Sigmoid colon (tissue), 7 donors: ENCODE results near the gene SETD7. TPM values are rescaled to one million over a fixed set of nuclear protein-coding genes. Genes with fewer than 3 reads are reported as not detected.

Experiments used
- DNase-seq: peaks from one replicate; pipeline ENCODE4 v3.0.0-alpha.2; 2019
- H3K27ac ChIP-seq, 4 donors: fragments of 200-600 bp; sonication (generic); one replicate each; pipeline ENCODE4 v1.5.1; 2016 to 2019; ENCODE audit warnings: mild to moderate bottlenecking in 1 of 4
- H3K27me3 ChIP-seq, 3 donors: fragments of 200-600 bp; sonication (generic); one replicate each; pipeline ENCODE4 v1.5.1; 2019; ENCODE audit warnings: mild to moderate bottlenecking in 1 of 3
- H3K36me3 ChIP-seq, 4 donors: fragments of 200-600 bp; sonication (generic); one replicate each; pipeline ENCODE4 v1.5.1; 2016 to 2019
- H3K4me1 ChIP-seq, 4 donors: fragments of 200-600 bp; sonication (generic); one replicate each; pipeline ENCODE4 v1.5.1; 2017 to 2019
- H3K4me3 ChIP-seq, 4 donors: fragments of 200-600 bp; sonication (generic); one replicate each; pipeline ENCODE4 v1.5.1; 2017 to 2019; ENCODE audit warnings: mild to moderate bottlenecking in 2 of 4, moderate library complexity in 1 of 4
- H3K9me3 ChIP-seq, 4 donors: fragments of 200-600 bp in 3 of 4; sonication (generic) in 3 of 4; one replicate each; pipeline versions ENCODE4 v1.5.1 to v1.6.1; 2013 to 2019
- CTCF ChIP-seq, 4 experiments: fragments of 450-650 bp in 3 of 4; fragments of 200-600 bp in 1 of 4; IDR thresholded peaks; one replicate each; pipeline ENCODE4 v1.5.1; 2016 to 2019; ENCODE audit warnings: antibody characterized with exemption in 4 of 4, mild to moderate bottlenecking in 3 of 4, moderate library complexity in 2 of 4
- EP300 ChIP-seq, 4 donors: sonication (generic); formaldehyde crosslinking; IDR thresholded peaks; one replicate each; pipeline ENCODE4 v1.6.1; 2017; ENCODE audit warnings: antibody characterized with exemption in 4 of 4
- POLR2A ChIP-seq, 2 donors: fragments of 450-650 bp; IDR thresholded peaks; one replicate each; pipeline ENCODE4 v1.6.1; 2016; ENCODE audit warnings: antibody characterized with exemption in 2 of 2, mild to moderate bottlenecking in 2 of 2, moderate library complexity in 2 of 2
- POLR2AphosphoS5 ChIP-seq, 4 donors: sonication (generic); formaldehyde crosslinking; IDR thresholded peaks; one replicate each; pipeline ENCODE4 v1.6.1; 2017; ENCODE audit warnings: antibody characterized with exemption in 4 of 4
- WGBS, 2 donors: extraction: QIAGEN DNeasy Blood & Tissue Kit; methylation state at CpG; one replicate each; pipeline ENCODE4 v1.1.7; 2013; 5-methylcytosine and 5-hydroxymethylcytosine counted together
- intact Hi-C: fragments of 100-400 bp; cut with DNase I; formaldehyde crosslinking; loops from one replicate; pipeline ENCODE4 v1.15.1; 2023
- polyA plus RNA-seq, 3 donors: library from polyadenylated mRNA; stranded (reverse); fragments of 200-250 nt; gene quantifications; one replicate each; pipeline ENCODE4 v1.2.3, GENCODE V29; 2013
- total RNA-seq, 4 donors: library from RNA; depleted of rRNA; stranded (reverse); fragments of >200 nt; gene quantifications; one replicate each; pipeline ENCODE4 v1.1.0, GENCODE V29; 2016
- donor health status: healthy with polysubstance abuse.
- donor health status: Bipolar disorder and iron deficiency.
- donor health status: healthy.

Gene SETD7
- total and polyA plus RNA-seq, 7 donors: 7.9 to 102 (median 79.2) TPM

GRCh38 chr4:139557556-139558110 lies 1.6 kb upstream of the SETD7 start:
- Histone ChIP-seq H3K27me3 (no peaks in the 10 kb centered on the region), H3K27ac (peak overlapping the region; percentile 94 to 99 (median 97)), H3K4me3 (peak overlapping the region in 2 of 4 donors; percentile 71 to 90), H3K9me3 (no peaks in the 10 kb centered on the region), H3K36me3 (no peaks in the 10 kb centered on the region), H3K4me1 (peaks cover 0 to 65% (median 56%) of the 10 kb centered on the region in 4 donors)
- DNase-seq: no peak
- intact Hi-C loops: loop anchor here (5.0 to 10.0 kb wide), 5 partner anchors 60 to 817 kb away; partner anchors contain the start of genes MAML3, NAA15, NDUFC1 and SCOC
- 17 to 39% methylated on average over 3 of the region's 3 CpGs for WGBS, 2 donors
- TF ChIP-seq EP300 (IDR thresholded peaks at IDR 0.05) (no peak), CTCF (IDR thresholded peaks at IDR 0.05) (no peak), POLR2A (IDR thresholded peaks at IDR 0.05) (no peak), POLR2AphosphoS5 (IDR thresholded peaks at IDR 0.05) (no peak)

- 1% methylated on average over 58 of the region's 58 CpGs for WGBS, 2 donors
- Histone ChIP-seq H3K27ac (peak overlapping the region; percentile 94 to 99 (median 97)), H3K4me1 (peaks cover 0 to 71% (median 63%) of the 10 kb centered on the region in 4 donors), H3K36me3 (no peaks in the 10 kb centered on the region), H3K9me3 (no peaks in the 10 kb centered on the region), H3K27me3 (no peaks in the 10 kb centered on the region), H3K4me3 (peak overlapping the region; percentile 71 to 91 (median 88))
- intact Hi-C loops: loop anchor here (5.0 to 10.0 kb wide), 5 partner anchors 60 to 818 kb away; partner anchors contain the start of genes MAML3, NAA15, NDUFC1 and SCOC
- TF ChIP-seq POLR2A (IDR thresholded peaks at IDR 0.05): no peak
- no peak for TF ChIP-seq EP300 (IDR thresholded peaks at IDR 0.05)
- peak in 1 of 4 donors; percentile 23 for TF ChIP-seq POLR2AphosphoS5 (IDR thresholded peaks at IDR 0.05)
- DNase-seq: peak; percentile 79
Measured at GRCh38 chr4:139556724-139557555, 921 bp upstream of the SETD7 start.

GRCh38 chr4:139555705-139556070 lies 331 bp downstream of the SETD7 start:
- WGBS, 2 donors: 0% methylated on average over 49 of the region's 49 CpGs
- DNase-seq: peak; percentile 82
- no peak for TF ChIP-seq CTCF (IDR thresholded peaks at IDR 0.05)
- TF ChIP-seq EP300 (IDR thresholded peaks at IDR 0.05): no peak
- no peak for TF ChIP-seq POLR2AphosphoS5 (IDR thresholded peaks at IDR 0.05)
- TF ChIP-seq POLR2A (IDR thresholded peaks at IDR 0.05): no peak
- Histone ChIP-seq H3K36me3 (no peaks in the 10 kb centered on the region), H3K4me1 (peaks cover 0 to 79% (median 70%) of the 10 kb centered on the region in 4 donors), H3K27me3 (no peaks in the 10 kb centered on the region), H3K27ac (peak overlapping the region; percentile 94 to 99 (median 97)), H3K4me3 (peak overlapping the region; percentile 71 to 91 (median 88)), H3K9me3 (no peaks in the 10 kb centered on the region)
- intact Hi-C loops: loop anchor here (2.0 to 10.0 kb wide), 6 partner anchors 58 to 819 kb away; partner anchors contain the start of genes MAML3, NAA15, NDUFC1 and RAB33B

GRCh38 chr4:139554893-139555704 lies 920 bp downstream of the SETD7 start:
- intact Hi-C loops: loop anchor here (2.0 to 10.0 kb wide), 6 partner anchors 58 to 820 kb away; partner anchors contain the start of genes MAML3, NAA15, NDUFC1 and RAB33B

More at GRCh38 chr4:139554893-139555704, 920 bp downstream of the SETD7 start:
- peak overlapping the region; percentile 94 to 99 (median 97) for H3K27ac ChIP-seq
- no peaks in the 10 kb centered on the region for H3K36me3 ChIP-seq
- DNase-seq: peak; percentile 96
- TF ChIP-seq CTCF (IDR thresholded peaks at IDR 0.05) (no peak), POLR2AphosphoS5 (IDR thresholded peaks at IDR 0.05) (peak; percentile 82 to 96 (median 87)), EP300 (IDR thresholded peaks at IDR 0.05) (peak in 2 of 4 donors; percentile 34 to 84), POLR2A (IDR thresholded peaks at IDR 0.05) (peak; percentile 51 to 63)
- 1 to 3% methylated on average over 57 of the region's 57 CpGs for WGBS, 2 donors
- H3K9me3 ChIP-seq: no peaks in the 10 kb centered on the region
- peak overlapping the region; percentile 71 to 91 (median 88) for H3K4me3 ChIP-seq
- H3K27me3 ChIP-seq: no peaks in the 10 kb centered on the region
- H3K4me1 ChIP-seq: peaks cover 0 to 79% (median 70%) of the 10 kb centered on the region in 4 donors
